ENCODE data around the gene B4GALT6.
A peak's percentile ranks its signal among the peaks of the same experiment; 100 is the strongest.

The B4GALT6 gene

GRCh38 chr18:31609886-31610285 is 74.5 kb downstream of the B4GALT6 start:
- H3K9ac ChIP-seq (ENCODE audit: low read depth, low read length, poor library complexity, severe bottlenecking): no peak overlapping the region
- TF ChIP-seq CTCF (conservative IDR thresholded peaks at IDR 0.05; ENCODE audit: low read length) (no peak), EZH2phosphoT487 (IDR thresholded peaks at IDR 0.05; ENCODE audit: borderline replicate concordance) (no peak)
- H3K9me3 ChIP-seq (ENCODE audit: insufficient read depth, low read depth, low read length): no peaks in the 10 kb centered on the region
- H3K36me3 ChIP-seq (ENCODE audit: insufficient read depth, low read length): no peaks in the 10 kb centered on the region
- no peak overlapping the region for H2AFZ ChIP-seq (ENCODE audit: low read length)
- peak overlapping the region; percentile 43 for H3K4me2 ChIP-seq (ENCODE audit: low read depth, low read length, poor library complexity, severe bottlenecking)
- H3F3A ChIP-seq (ENCODE audit: low read depth): no peaks in the 10 kb centered on the region
- no peaks in the 10 kb centered on the region for H3K79me2 ChIP-seq (ENCODE audit: insufficient read depth, low read length)
- no peak overlapping the region for H3K4me3 ChIP-seq (ENCODE audit: low read length, poor library complexity, severe bottlenecking)
- H3K9me2 ChIP-seq (replicated peaks; ENCODE audit: low read depth, low read length): no peaks in the 10 kb centered on the region
- no peaks in the 10 kb centered on the region for H4K20me1 ChIP-seq (ENCODE audit: insufficient read depth, low read length, poor library complexity, severe bottlenecking)
- H3K27me3 ChIP-seq (ENCODE audit: insufficient read depth, low read length, poor library complexity, severe bottlenecking): no peaks in the 10 kb centered on the region
- H3K4me1 ChIP-seq (ENCODE audit: insufficient read depth, low read length, poor library complexity, severe bottlenecking): peaks cover 21% of the 10 kb centered on the region

- no peaks in the 10 kb centered on the region for H3K79me2 ChIP-seq (ENCODE audit: insufficient read depth, low read length)
- H3K27me3 ChIP-seq (ENCODE audit: insufficient read depth, low read length, poor library complexity, severe bottlenecking): no peaks in the 10 kb centered on the region
- no peaks in the 10 kb centered on the region for H3K36me3 ChIP-seq (ENCODE audit: insufficient read depth, low read length)
- H3K4me1 ChIP-seq (ENCODE audit: insufficient read depth, low read length, poor library complexity, severe bottlenecking): peaks cover 21% of the 10 kb centered on the region
- H3K4me2 ChIP-seq (ENCODE audit: low read depth, low read length, poor library complexity, severe bottlenecking): no peak overlapping the region
- H2AFZ ChIP-seq (ENCODE audit: low read length): no peak overlapping the region
- no peaks in the 10 kb centered on the region for H4K20me1 ChIP-seq (ENCODE audit: insufficient read depth, low read length, poor library complexity, severe bottlenecking)
- H3K9me2 ChIP-seq (replicated peaks; ENCODE audit: low read depth, low read length): no peaks in the 10 kb centered on the region
- no peak for TF ChIP-seq EZH2phosphoT487 (IDR thresholded peaks at IDR 0.05; ENCODE audit: borderline replicate concordance)
- TF ChIP-seq CTCF (conservative IDR thresholded peaks at IDR 0.05; ENCODE audit: low read length): no peak
- no peak overlapping the region for H3K4me3 ChIP-seq (ENCODE audit: low read length, poor library complexity, severe bottlenecking)
- H3F3A ChIP-seq (ENCODE audit: low read depth): no peaks in the 10 kb centered on the region
- H3K9ac ChIP-seq (ENCODE audit: low read depth, low read length, poor library complexity, severe bottlenecking): no peak overlapping the region
- no peaks in the 10 kb centered on the region for H3K9me3 ChIP-seq (ENCODE audit: insufficient read depth, low read depth, low read length)
Observed at GRCh38 chr18:31607384-31607783, 77.0 kb downstream of the B4GALT6 start.

- no peak overlapping the region for H3K9ac ChIP-seq (ENCODE audit: low read depth, low read length, poor library complexity, severe bottlenecking)
- H3K4me2 ChIP-seq (ENCODE audit: low read depth, low read length, poor library complexity, severe bottlenecking): no peak overlapping the region
- H2AFZ ChIP-seq (ENCODE audit: low read length): no peak overlapping the region
- no peaks in the 10 kb centered on the region for H3K79me2 ChIP-seq (ENCODE audit: insufficient read depth, low read length)
- H3K9me3 ChIP-seq (ENCODE audit: insufficient read depth, low read depth, low read length): no peaks in the 10 kb centered on the region
- peaks cover 20% of the 10 kb centered on the region for H3K4me1 ChIP-seq (ENCODE audit: insufficient read depth, low read length, poor library complexity, severe bottlenecking)
- no peaks in the 10 kb centered on the region for H4K20me1 ChIP-seq (ENCODE audit: insufficient read depth, low read length, poor library complexity, severe bottlenecking)
- H3K4me3 ChIP-seq (ENCODE audit: low read length, poor library complexity, severe bottlenecking): no peak overlapping the region
- no peak for TF ChIP-seq EZH2phosphoT487 (IDR thresholded peaks at IDR 0.05; ENCODE audit: borderline replicate concordance)
- no peak for TF ChIP-seq CTCF (conservative IDR thresholded peaks at IDR 0.05; ENCODE audit: low read length)
- no peaks in the 10 kb centered on the region for H3K36me3 ChIP-seq (ENCODE audit: insufficient read depth, low read length)
- H3K9me2 ChIP-seq (replicated peaks; ENCODE audit: low read depth, low read length): no peaks in the 10 kb centered on the region
- no peaks in the 10 kb centered on the region for H3F3A ChIP-seq (ENCODE audit: low read depth)
- H3K27me3 ChIP-seq (ENCODE audit: insufficient read depth, low read length, poor library complexity, severe bottlenecking): no peaks in the 10 kb centered on the region
Observed at GRCh38 chr18:31606265-31606664, 78.1 kb downstream of the B4GALT6 start.
